Keratinocyte (primary cell): ENCODE results near the gene TGM1. TPM values are rescaled to one million over a fixed set of nuclear protein-coding genes. Genes with fewer than 3 reads are reported as not detected.

Experiments
- DNase-seq: peaks from one replicate; pipeline ENCODE4 v3.0.0-alpha.2; 2011; ENCODE audit warnings: low read depth, missing footprints, low spot score
- FAIRE-seq: peaks from 2 replicates; lab custom pipeline; 2011; peaks lifted over from hg19 to GRCh38; lab: Jason Lieb, UNC
- H2AFZ ChIP-seq: 2 replicates; pipeline ENCODE4 v1.6.0; 2012; ENCODE audit warnings: low read length, control low read depth, inconsistent platforms; ENCODE audit not compliant: control insufficient read depth
- H3K27ac ChIP-seq: 2 replicates; pipeline ENCODE4 v1.5.1; 2011; ENCODE audit warnings: low read length; ENCODE audit not compliant: control insufficient read depth, insufficient read depth
- H3K27me3 ChIP-seq: 3 replicates; pipeline ENCODE4 v1.6.0; 2011; ENCODE audit warnings: low read length; ENCODE audit not compliant: control insufficient read depth, insufficient read depth; ENCODE audit errors: extremely low read depth
- H3K36me3 ChIP-seq, 2 experiments: 2 replicates in 1 of 2; 3 replicates in 1 of 2; pipeline ENCODE4 v1.5.1; 2011; ENCODE audit warnings: low read length in 2 of 2, mild to moderate bottlenecking in 1 of 2; ENCODE audit not compliant: control insufficient read depth in 2 of 2, insufficient read depth in 2 of 2; ENCODE audit errors: extremely low read depth in 1 of 2
- H3K4me1 ChIP-seq: 3 replicates; pipeline ENCODE4 v1.5.1; 2011; ENCODE audit warnings: low read length; ENCODE audit not compliant: control insufficient read depth, insufficient read depth; ENCODE audit errors: extremely low read depth
- H3K4me2 ChIP-seq: 3 replicates; pipeline ENCODE4 v1.6.0; 2011; ENCODE audit warnings: low read depth, low read length; ENCODE audit not compliant: control insufficient read depth, insufficient read depth; ENCODE audit errors: extremely low read depth
- H3K4me3 ChIP-seq, 3 experiments: fragments of 200-600 bp in 1 of 3; sonication (generic) in 1 of 3; 2 replicates in 2 of 3; 3 replicates in 1 of 3; pipeline ENCODE4 v1.5.1; 2011 to 2016; ENCODE audit warnings: low read length in 3 of 3, mild to moderate bottlenecking in 3 of 3, control low read depth in 2 of 3, inconsistent platforms in 1 of 3, low read depth in 1 of 3, mixed read lengths in 1 of 3, mixed run types in 1 of 3, moderate library complexity in 1 of 3; ENCODE audit not compliant: control insufficient read depth in 2 of 3, insufficient read depth in 2 of 3; ENCODE audit errors: extremely low read depth in 1 of 3
- H3K79me2 ChIP-seq: 2 replicates; pipeline ENCODE4 v1.6.0; 2012; ENCODE audit warnings: low read length; ENCODE audit not compliant: control insufficient read depth, insufficient read depth
- H3K9ac ChIP-seq: 3 replicates; pipeline ENCODE4 v1.6.0; 2011; ENCODE audit warnings: low read length; ENCODE audit not compliant: control insufficient read depth, insufficient read depth; ENCODE audit errors: extremely low read depth
- H3K9me1 ChIP-seq: 3 replicates; pipeline ENCODE4 v1.6.0; 2011; ENCODE audit warnings: low read length; ENCODE audit not compliant: control insufficient read depth, insufficient read depth; ENCODE audit errors: extremely low read depth
- H3K9me3 ChIP-seq: 2 replicates; pipeline ENCODE4 v1.5.1; 2012; ENCODE audit warnings: low read depth, low read length; ENCODE audit not compliant: control insufficient read depth
- H4K20me1 ChIP-seq: 3 replicates; pipeline ENCODE4 v1.6.0; 2011; ENCODE audit warnings: low read length; ENCODE audit not compliant: control insufficient read depth, insufficient read depth; ENCODE audit errors: extremely low read depth
- CTCF ChIP-seq, 3 experiments: IDR thresholded peaks in 1 of 3; conservative IDR thresholded peaks in 1 of 3; optimal IDR thresholded peaks in 1 of 3; 2 replicates in 2 of 3; 3 replicates in 1 of 3; pipeline versions ENCODE3 to v1.5.1; 2011; ENCODE audit warnings: low read length in 3 of 3, mild to moderate bottlenecking in 3 of 3, moderate library complexity in 2 of 3, control low read depth in 1 of 3, inconsistent platforms in 1 of 3; ENCODE audit not compliant: insufficient read depth in 2 of 3; ENCODE audit errors: extremely low read depth in 1 of 3
- EZH2 ChIP-seq: IDR thresholded peaks from one replicate; pipeline ENCODE4 v1.6.1; 2012; ENCODE audit warnings: inconsistent platforms, mild to moderate bottlenecking, low read length, moderate library complexity
- dilution Hi-C: fragments of 300-500 bp; cut with MboI; formaldehyde crosslinking; loops from one replicate; pipeline ENCODE4 v1.7.0; 2020; ENCODE audit warnings: low sequenced_read_pairs; ENCODE audit not compliant: extremely low pct_ligation_motif_present
- polyA plus RNA-seq, 5 experiments: library from polyadenylated mRNA; depleted of rRNA in 3 of 5; stranded (reverse) in 3 of 5; stranded (forward) in 1 of 5; unstranded in 1 of 5; fragments of >200 nt; gene quantifications; 1 replicate in 1 of 5; 2 replicates in 3 of 5; 3 replicates in 1 of 5; pipeline versions ENCODE4 v1.2.1 to v1.2.3, GENCODE V29; 2011 to 2012; ENCODE audit warnings: missing spikeins in 2 of 5, low read depth in 1 of 5, low replicate concordance in 1 of 5

TGM1 gene
- polyA plus RNA-seq, 1 donor (not counting 4 experiments of a cell fraction or from before 2014, with no cell fraction given) = 16.1 TPM

GRCh38 chr14:24283796-24284460 lies 21.0 kb upstream of the TGM1 start:
- Histone ChIP-seq H3K4me2 (no peak overlapping the region), H3K36me3 (no peaks in the 10 kb centered on the region)
- no peak for TF ChIP-seq EZH2
- TF ChIP-seq CTCF (optimal IDR thresholded peaks at IDR 0.05 in 1 of 3, IDR thresholded peaks at IDR 0.05 in 1 of 3, conservative IDR thresholded peaks at IDR 0.05 in 1 of 3; ENCODE audit: extremely low read depth in 1 of 3, insufficient read depth in 2 of 3, low read length in 3 of 3) = no peak

GRCh38 chr14:24282736-24283135 lies 19.8 kb upstream of the TGM1 start:
- FAIRE-seq (no peak), DNase-seq (no peak)
- H3K27me3 ChIP-seq = no peaks in the 10 kb centered on the region
- H3K4me2 ChIP-seq = no peak overlapping the region
- TF ChIP-seq CTCF (optimal IDR thresholded peaks at IDR 0.05 in 1 of 3, IDR thresholded peaks at IDR 0.05 in 1 of 3, conservative IDR thresholded peaks at IDR 0.05 in 1 of 3; ENCODE audit: extremely low read depth in 1 of 3, insufficient read depth in 2 of 3, low read length in 3 of 3) (no peak), EZH2 (no peak)
- no peaks in the 10 kb centered on the region for H3K79me2 ChIP-seq
- no peak overlapping the region for H2AFZ ChIP-seq
- no peak overlapping the region for H3K27ac ChIP-seq
- dilution Hi-C loops = no loop called here
- H3K9me3 ChIP-seq = no peaks in the 10 kb centered on the region
- no peaks in the 10 kb centered on the region for H4K20me1 ChIP-seq
- no peak overlapping the region for H3K4me3 ChIP-seq
- H3K36me3 ChIP-seq = no peaks in the 10 kb centered on the region
- no peak overlapping the region for H3K9ac ChIP-seq
- no peaks in the 10 kb centered on the region for H3K9me1 ChIP-seq
- peaks cover 25% of the 10 kb centered on the region for H3K4me1 ChIP-seq

More at GRCh38 chr14:24283796-24284460, 21.0 kb upstream of the TGM1 start:
- Histone ChIP-seq H3K27me3 (no peaks in the 10 kb centered on the region), H3K9ac (no peak overlapping the region), H3K27ac (no peak overlapping the region), H2AFZ (no peak overlapping the region), H3K4me1 (peaks cover 20% of the 10 kb centered on the region), H4K20me1 (no peaks in the 10 kb centered on the region), H3K9me1 (no peaks in the 10 kb centered on the region), H3K4me3 (no peak overlapping the region), H3K79me2 (no peaks in the 10 kb centered on the region), H3K9me3 (no peaks in the 10 kb centered on the region)
- DNase-seq (no peak), FAIRE-seq (no peak)
- dilution Hi-C loops = no loop called here
